Right ventricle myocardium superior (tissue), 1 donor: ENCODE data around the gene ZNF287. TPM values are rescaled to one million over a fixed set of nuclear protein-coding genes. Genes with fewer than 3 reads are reported as not detected.
"Not testable (repeated sequence)": the region's sequence is repeated elsewhere in the genome, so short reads cannot be mapped to it uniquely, and the experiment has no call there.

ENCODE experiments used
- ATAC-seq: fragments of 200-7000 bp; cut with Tn5 transposase; one replicate; pipeline ENCODE4 v1.9.1; 2020; ENCODE audit warnings: mild to moderate bottlenecking; ENCODE audit not compliant: poor library complexity
- DNase-seq: peaks from one replicate; pipeline ENCODE4 v3.0.0-alpha.2; 2020
- intact Hi-C: fragments of 100-400 bp; cut with DNase I; formaldehyde crosslinking; loops from one replicate; pipeline ENCODE4 v1.11.2; 2022
- long read RNA-seq: library from polyadenylated mRNA; unstranded; transcript quantifications from one replicate; pipeline ENCODE4 v2.0.0, GENCODE V29; 2021
- total RNA-seq: library from RNA; stranded (reverse); fragmentation: NEBNext Ultra II Directional; extraction: Animal tissue kit (Norgen Biotek cat#: 25700); gene quantifications from one replicate; pipeline ENCODE4 v1.2.1, GENCODE V29; 2021
- donor health status: DM: no; HTN: yes; CAD: no; lungs with severe emphysema.

Gene ZNF287
- 8.1 TPM for total RNA-seq
- long read RNA-seq, transcript ZNF287-202 (6 exons, 3,208 nt) = major isoform, 6 of 14 reads
- long read RNA-seq, partial matches to known transcripts = 2 of 14 reads
- long read RNA-seq, other reads (novel, unspliced or antisense) = 6 of 14 reads

DNA sequence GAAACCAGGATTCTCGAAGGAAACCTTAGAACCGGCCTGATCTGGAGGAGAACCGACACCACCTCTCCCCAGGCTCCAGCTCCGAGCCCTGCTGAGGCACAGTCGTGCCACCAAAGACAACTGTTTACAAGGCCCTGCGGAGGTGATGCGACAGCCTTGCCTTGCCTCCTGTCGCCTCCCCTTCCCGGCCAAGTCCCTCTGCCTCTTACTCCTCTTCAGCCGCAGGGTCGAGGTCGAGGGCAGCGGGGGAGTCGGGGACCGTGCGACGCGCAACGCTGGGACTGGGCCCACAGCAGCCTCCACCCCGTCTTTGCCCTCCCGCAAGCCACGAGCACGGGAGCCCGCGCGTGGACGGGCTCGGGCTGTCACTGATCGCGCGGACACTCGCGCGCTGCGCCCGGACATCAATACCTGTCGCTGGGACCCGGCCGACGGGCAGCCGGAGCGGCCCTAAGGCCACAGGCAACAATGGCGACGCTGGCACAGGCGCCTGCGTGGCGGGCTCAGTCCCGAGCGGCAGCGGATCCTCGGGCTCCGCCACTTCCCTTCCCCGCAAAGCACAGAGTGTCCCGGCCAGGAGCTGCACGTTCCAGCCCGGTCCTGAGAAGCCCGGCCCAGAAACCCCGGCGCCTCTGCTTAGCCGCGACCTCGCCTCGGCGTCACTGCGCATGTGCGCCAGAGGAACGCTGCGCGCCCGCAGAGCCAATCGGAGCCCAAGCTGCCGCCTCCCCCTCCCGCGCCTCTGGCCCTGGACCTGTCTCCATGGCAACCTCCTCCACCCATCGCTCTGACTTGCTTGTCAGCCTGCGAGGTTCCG, at the start of gene ZNF287:
Gene ZNF287, minus strand, starts transcription at position 664 of the 817 bp plus-strand sequence. CDS start 1,473 bp downstream, outside the sequence.
- DNase-seq (peak; percentile 97), ATAC-seq (peak; percentile 100)
- intact Hi-C loops = no loop called here

- ATAC-seq = no peak
- DNase-seq = no peak
- intact Hi-C loops = no loop called here
Observed at GRCh38 chr17:16617481-16618060, 48.6 kb upstream of the ZNF287 start.

- no peak for ATAC-seq
- intact Hi-C loops = no loop called here
- no peak for DNase-seq
Observed at GRCh38 chr17:16599537-16599936, 30.5 kb upstream of the ZNF287 start.

- intact Hi-C loops = no loop called here
- DNase-seq (no peak), ATAC-seq (no peak)
Observed at GRCh38 chr17:16593356-16594102, 24.5 kb upstream of the ZNF287 start.

DNA sequence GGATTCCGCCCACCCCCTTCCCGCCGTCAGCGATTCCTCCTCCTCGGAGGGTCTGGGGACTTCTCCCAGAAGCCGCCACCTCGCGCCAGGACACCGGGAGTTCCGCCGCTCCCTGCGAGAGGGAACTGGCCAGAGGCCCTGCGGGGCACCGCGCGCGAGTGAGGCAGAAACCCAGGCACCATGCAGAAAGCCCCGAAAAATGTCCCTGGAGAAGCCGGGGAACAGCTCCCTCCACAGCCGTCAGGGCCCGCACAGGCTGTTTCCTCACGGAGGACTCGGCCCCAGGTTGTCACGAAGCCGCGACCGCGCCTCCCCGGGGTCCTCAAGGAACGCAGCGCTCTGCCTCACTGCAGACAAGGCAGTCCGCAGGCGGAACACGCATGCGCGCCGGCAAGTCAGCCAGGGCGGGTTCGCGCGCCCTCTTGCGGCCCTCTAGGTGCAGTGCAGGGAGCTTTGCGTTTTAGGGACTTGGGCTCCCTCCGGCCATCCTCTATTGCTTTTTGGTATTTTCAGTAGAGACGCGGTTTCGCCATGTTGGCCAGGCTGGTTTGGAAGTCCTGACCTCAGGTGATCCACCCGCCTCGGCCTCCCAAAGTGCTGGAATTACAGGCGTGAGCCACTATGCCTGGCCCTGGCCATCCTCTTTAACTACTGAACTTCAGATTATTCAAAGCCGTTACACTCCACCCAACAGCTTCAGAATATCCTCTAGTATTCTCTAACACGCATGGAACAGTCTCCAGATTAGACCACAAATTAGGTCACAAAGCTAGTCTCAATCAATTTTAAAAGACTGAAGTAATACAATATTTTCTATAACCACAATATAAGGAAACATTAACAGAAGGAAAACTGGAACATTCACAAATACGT, 20.3 kb upstream of the ZNF287 start:
- intact Hi-C loops = loop anchor here (5.0 kb wide), 1 partner anchor 52 kb away; no protein-coding TSS in a partner anchor
- DNase-seq (peak; percentile 97), ATAC-seq (peak; percentile 95)

DNA sequence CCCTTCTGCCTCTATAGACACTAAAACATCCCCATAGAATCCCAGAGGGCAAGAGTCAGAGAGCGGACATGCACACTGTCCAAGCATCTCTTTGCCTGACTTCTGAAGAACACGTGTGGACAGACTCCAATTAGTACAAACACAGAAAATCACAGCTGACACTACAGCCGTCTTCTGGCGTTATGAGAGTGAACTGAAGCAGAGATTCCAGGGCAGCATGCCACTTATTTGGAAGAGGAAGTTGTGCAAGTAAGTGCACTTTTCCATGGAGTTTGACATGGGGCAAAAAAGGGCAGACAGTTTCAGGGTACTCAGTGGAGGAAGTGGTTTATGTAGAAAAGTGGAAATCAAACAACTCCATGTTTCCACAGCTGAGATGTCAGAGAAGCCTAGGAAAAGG, 16.8 kb upstream of the ZNF287 start:
- DNase-seq (no peak), ATAC-seq (no peak)
- intact Hi-C loops = loop anchor here (5.0 kb wide), 1 partner anchor 48 kb away; no protein-coding TSS in a partner anchor

GRCh38 chr17:16584273-16584995, 15.4 kb upstream of the ZNF287 start:
- intact Hi-C loops = no loop called here
- DNase-seq (peak; percentile 97), ATAC-seq (peak; percentile 97)

GRCh38 chr17:16583781-16584180, 14.8 kb upstream of the ZNF287 start:
- DNase-seq = no peak
- ATAC-seq = no peak
- intact Hi-C loops = no loop called here

DNA sequence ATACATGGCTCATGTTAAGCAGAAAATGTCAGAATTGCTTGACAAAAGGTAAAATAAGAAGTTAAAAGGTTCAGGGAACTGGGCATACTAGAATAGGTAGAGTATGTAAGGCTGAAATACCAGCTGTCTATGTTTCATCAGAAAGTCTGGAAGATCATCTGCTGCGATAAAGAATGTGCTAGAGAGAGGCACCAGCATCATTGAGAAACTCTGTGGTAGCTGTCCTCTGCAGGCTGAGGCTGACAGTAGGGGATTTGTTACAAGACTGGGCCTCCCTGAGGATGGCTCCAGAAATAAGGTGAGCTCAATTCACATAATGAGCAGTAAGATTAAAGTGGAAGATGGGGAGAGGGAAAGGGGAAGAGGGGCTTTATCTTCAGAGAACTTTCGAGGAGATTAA, 4.5 kb upstream of the ZNF287 start:
- no peak for ATAC-seq
- no peak for DNase-seq

DNA sequence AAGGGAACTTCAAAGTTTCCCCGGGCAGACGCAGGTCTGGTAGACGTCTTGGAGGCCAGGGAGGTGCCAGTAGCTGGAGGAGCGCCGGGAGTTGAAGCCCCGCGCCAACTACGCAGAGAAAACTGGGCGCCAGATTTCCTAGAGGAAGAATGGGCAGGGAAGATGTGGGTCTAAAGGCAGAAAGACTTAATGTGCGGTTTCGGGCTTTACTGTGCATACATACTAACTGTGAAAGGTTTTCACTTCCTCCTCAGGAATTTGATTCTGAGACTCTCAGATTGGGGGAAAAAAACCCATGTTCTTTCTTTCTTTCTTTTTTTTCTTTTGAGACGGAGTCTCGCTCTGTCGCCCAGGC, 331 bp upstream of the ZNF287 start:
- ATAC-seq (no peak), DNase-seq (no peak)
- intact Hi-C loops = no loop called here

More for the DNA sequence above, 4.5 kb upstream of the ZNF287 start:
- intact Hi-C loops = no loop called here

DNA sequence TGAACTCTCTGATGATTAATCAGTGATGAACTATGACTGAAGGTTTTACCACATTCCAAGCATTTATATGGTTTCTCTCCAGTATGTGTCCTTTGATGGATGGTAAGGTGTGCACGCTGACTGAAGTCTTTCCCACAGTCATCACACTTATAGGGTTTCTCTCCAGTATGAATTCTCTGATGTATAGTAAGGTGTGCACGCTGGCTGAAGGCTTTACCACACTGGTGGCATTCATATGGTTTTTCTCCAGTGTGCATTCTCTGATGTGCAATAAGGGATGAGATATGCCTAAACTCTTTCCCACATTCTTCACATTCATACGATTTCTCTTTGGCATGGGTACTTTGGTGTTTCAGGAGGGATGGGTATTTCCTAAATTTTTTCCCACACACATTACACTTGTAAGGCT, 16.4 kb downstream of the ZNF287 start:
- no peak for DNase-seq
- ATAC-seq = no peak
- intact Hi-C loops = no loop called here

DNA sequence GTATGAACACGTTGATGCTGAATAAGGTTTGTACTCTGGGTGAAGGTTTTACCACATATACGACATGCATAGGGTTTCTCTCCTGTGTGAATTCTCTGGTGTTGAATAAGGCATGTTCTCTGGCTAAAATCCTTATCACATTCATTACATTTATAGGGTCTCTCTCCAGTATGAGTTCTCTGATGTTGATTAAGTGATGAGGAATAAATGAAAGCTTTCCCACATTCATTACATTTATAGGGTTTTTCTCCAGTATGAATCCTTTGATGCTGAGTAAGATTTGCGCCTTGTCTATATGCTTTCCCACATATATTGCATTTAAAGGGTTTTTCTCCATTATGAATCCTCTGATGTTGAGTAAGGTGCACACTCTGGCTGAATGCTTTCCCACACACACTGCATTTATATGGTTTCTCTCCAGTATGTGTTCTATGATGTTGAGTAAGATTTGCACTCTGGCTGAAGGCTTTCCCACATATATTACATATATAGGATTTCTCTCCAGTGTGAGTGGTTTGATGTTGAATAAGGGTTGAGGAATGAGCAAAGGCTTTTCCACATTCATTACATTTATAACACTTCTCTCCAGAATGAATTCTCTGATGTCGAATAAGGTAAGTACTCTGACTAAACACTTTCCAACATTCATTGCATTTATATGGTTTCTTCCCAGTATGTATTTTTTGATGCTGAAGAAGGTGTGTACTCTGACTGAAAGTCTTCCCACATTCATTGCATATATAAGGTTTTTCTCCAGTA, 16.9 kb downstream of the ZNF287 start:
- intact Hi-C loops = no loop called here
- no peak for DNase-seq
- no peak for ATAC-seq

DNA sequence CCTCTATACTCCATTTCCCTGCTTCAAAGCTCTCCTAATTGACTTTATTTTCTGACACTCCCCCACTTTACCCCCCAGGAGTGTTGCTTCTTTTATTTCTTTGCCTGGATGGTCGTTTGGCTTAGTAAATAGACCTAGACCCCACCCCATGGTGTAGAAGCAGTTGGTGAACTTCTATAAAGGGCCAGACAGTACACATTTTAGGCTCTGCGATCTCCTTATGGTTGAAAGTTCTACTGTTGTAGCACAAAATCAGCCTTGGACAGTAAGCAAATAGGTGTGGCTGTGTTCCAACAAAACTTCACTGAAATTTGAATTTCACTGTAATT, 31.9 kb downstream of the ZNF287 start:
- DNase-seq = no peak
- intact Hi-C loops = loop anchor here (5.0 to 10.0 kb wide), 2 partner anchors 50 to 448 kb away; no protein-coding TSS in a partner anchor
- no peak for ATAC-seq

- no peak for ATAC-seq
- intact Hi-C loops = loop anchor here (10.0 kb wide), 1 partner anchor 451 kb away; no protein-coding TSS in a partner anchor
- no peak for DNase-seq
Observed at GRCh38 chr17:16534236-16534635, 34.8 kb downstream of the ZNF287 start.

DNA sequence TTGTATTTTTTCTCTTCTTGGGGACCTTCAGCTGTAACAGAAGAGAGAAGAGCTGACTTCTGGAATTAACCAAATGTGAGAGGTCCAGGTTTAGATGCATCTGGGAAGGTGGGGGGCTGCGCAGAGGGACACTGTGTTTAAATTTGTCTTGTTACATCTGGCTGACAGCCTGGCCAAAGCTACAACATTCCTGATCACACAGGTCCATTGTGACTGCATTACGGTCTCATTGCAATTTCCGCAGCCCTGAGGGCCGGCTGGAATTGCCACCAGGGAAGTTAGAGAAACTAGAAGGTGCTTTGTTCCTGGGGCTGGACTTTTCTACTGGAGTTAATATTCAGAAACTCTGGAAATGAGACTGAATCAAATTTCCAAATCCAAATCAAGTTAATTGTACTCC, 39.1 kb downstream of the ZNF287 start:
- DNase-seq (no peak), ATAC-seq (no peak)
- intact Hi-C loops = loop anchor here (10.0 kb wide), 1 partner anchor 455 kb away; no protein-coding TSS in a partner anchor

GRCh38 chr17:16527298-16527697, 41.7 kb downstream of the ZNF287 start:
- ATAC-seq (no peak), DNase-seq (no peak)
- intact Hi-C loops = no loop called here

DNA sequence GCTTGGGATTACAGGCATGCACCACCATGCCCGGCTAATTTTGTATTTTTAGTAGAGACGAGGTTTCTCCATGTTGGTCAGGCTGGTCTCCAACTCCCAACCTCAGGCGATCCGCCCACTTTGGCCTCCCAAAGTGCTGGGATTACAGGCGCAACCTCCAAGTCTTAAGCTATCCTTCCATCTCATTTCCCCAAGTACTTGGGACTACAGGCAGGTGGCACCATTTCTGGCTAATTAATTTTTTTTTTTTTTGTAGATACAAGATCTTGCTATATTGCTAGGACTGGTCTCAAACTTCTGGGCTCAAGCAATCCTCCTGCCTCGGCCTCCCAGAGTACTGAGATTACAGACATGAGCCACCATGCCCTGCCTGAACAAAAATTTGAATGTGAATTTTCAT, 43.4 kb downstream of the ZNF287 start:
- intact Hi-C loops = not testable (repeated sequence)

More for the DNA sequence above, 43.4 kb downstream of the ZNF287 start:
- DNase-seq, ATAC-seq: not testable (repeated sequence)
